Liver (tissue), 9 donors: ENCODE results near the gene RIMKLB. TPM values are rescaled to one million over a fixed set of nuclear protein-coding genes. Genes with fewer than 3 reads are reported as not detected.

Source experiments
- DNase-seq: peaks from one replicate; pipeline ENCODE4 v3.0.0-alpha.2; 2017; ENCODE audit warnings: low spot score
- H3K27ac ChIP-seq, 2 donors: one replicate each; pipeline ENCODE4 v1.7.0; 2013; ENCODE audit warnings: inconsistent platforms in 2 of 2, low read length in 2 of 2, control low read depth in 1 of 2, low read depth in 1 of 2, mild to moderate bottlenecking in 1 of 2
- H3K27me3 ChIP-seq, 4 donors: one replicate each; pipeline versions ENCODE4 v1.6.1 to v1.7.0; 2013; ENCODE audit warnings: low read length in 3 of 4, inconsistent platforms in 1 of 4, mild to moderate bottlenecking in 1 of 4, moderate library complexity in 1 of 4; ENCODE audit not compliant: control insufficient read depth in 4 of 4, insufficient read depth in 4 of 4
- H3K36me3 ChIP-seq, 4 donors: one replicate each; pipeline versions ENCODE4 v1.6.1 to v1.7.0; 2013; ENCODE audit warnings: low read length in 3 of 4, mild to moderate bottlenecking in 3 of 4, low read depth in 1 of 4, moderate library complexity in 1 of 4; ENCODE audit not compliant: control insufficient read depth in 4 of 4, insufficient read depth in 3 of 4
- H3K4me1 ChIP-seq, 4 donors: one replicate each; pipeline versions ENCODE4 v1.6.1 to v1.7.0; 2013; ENCODE audit warnings: low read length in 3 of 4, mild to moderate bottlenecking in 3 of 4, moderate library complexity in 1 of 4; ENCODE audit not compliant: control insufficient read depth in 4 of 4, insufficient read depth in 4 of 4
- H3K4me3 ChIP-seq, 3 donors: one replicate each; pipeline versions ENCODE4 v1.6.1 to v1.7.0; 2013; ENCODE audit warnings: low read length in 3 of 3, control low read depth in 1 of 3, low read depth in 1 of 3, mild to moderate bottlenecking in 1 of 3
- H3K9ac ChIP-seq, 2 donors: one replicate each; pipeline ENCODE4 v1.7.0; 2013; ENCODE audit warnings: low read length in 2 of 2, mild to moderate bottlenecking in 2 of 2, moderate library complexity in 2 of 2, control low read depth in 1 of 2, low read depth in 1 of 2
- H3K9me3 ChIP-seq, 4 donors: one replicate each; pipeline versions ENCODE4 v1.6.1 to v1.7.0; 2013; ENCODE audit warnings: low read length in 3 of 4; ENCODE audit not compliant: control insufficient read depth in 4 of 4
- ATF3 ChIP-seq: IDR thresholded peaks from 2 replicates; pipeline ENCODE4 v1.6.1; 2016; ENCODE audit warnings: antibody characterized with exemption
- EGR1 ChIP-seq, 2 donors: IDR thresholded peaks; 2 replicates each; pipeline ENCODE4 v1.6.1; 2016 to 2018; ENCODE audit warnings: antibody characterized with exemption in 2 of 2, low read depth in 2 of 2
- FOXA1 ChIP-seq: IDR thresholded peaks from 2 replicates; pipeline ENCODE4 v1.6.1; 2016; ENCODE audit warnings: antibody characterized with exemption
- FOXA2 ChIP-seq: IDR thresholded peaks from 2 replicates; pipeline ENCODE4 v1.6.1; 2016; ENCODE audit warnings: antibody characterized with exemption
- GABPA ChIP-seq, 2 donors: IDR thresholded peaks in 1 of 2; conservative IDR thresholded peaks in 1 of 2; 2 replicates each; pipeline ENCODE4 v1.6.1; 2016; ENCODE audit warnings: antibody characterized with exemption in 2 of 2, mild to moderate bottlenecking in 1 of 2, moderate library complexity in 1 of 2
- HNF4A ChIP-seq, 2 donors: conservative IDR thresholded peaks; 2 replicates each; pipeline ENCODE4 v1.6.1; 2016; ENCODE audit warnings: antibody characterized with exemption in 2 of 2, mild to moderate bottlenecking in 2 of 2
- HNF4G ChIP-seq: IDR thresholded peaks from 2 replicates; pipeline ENCODE4 v1.6.1; 2016; ENCODE audit warnings: antibody characterized with exemption
- JUND ChIP-seq, 2 donors: IDR thresholded peaks; 2 replicates each; pipeline ENCODE4 v1.6.1; 2016; ENCODE audit warnings: antibody characterized with exemption in 2 of 2
- NR2F2 ChIP-seq: IDR thresholded peaks from 2 replicates; pipeline ENCODE4 v1.6.1; 2016; ENCODE audit warnings: antibody characterized with exemption
- RAD21 ChIP-seq, 2 donors: IDR thresholded peaks; 2 replicates each; pipeline ENCODE4 v1.6.1; 2016; ENCODE audit warnings: antibody characterized with exemption in 2 of 2, mild to moderate bottlenecking in 2 of 2
- REST ChIP-seq: IDR thresholded peaks from 2 replicates; pipeline ENCODE4 v1.6.1; 2016; ENCODE audit warnings: antibody characterized with exemption, mild to moderate bottlenecking
- RXRA ChIP-seq, 2 donors: IDR thresholded peaks; 2 replicates each; pipeline ENCODE4 v1.6.1; 2017 to 2018; ENCODE audit warnings: antibody characterized with exemption in 2 of 2, mild to moderate bottlenecking in 1 of 2
- SP1 ChIP-seq: IDR thresholded peaks from 2 replicates; pipeline ENCODE4 v1.6.1; 2018; ENCODE audit warnings: antibody characterized with exemption, mild to moderate bottlenecking
- TAF1 ChIP-seq: conservative IDR thresholded peaks from 2 replicates; pipeline ENCODE4 v1.6.1; 2016; ENCODE audit warnings: antibody characterized with exemption, mild to moderate bottlenecking
- YY1 ChIP-seq: IDR thresholded peaks from 2 replicates; pipeline ENCODE4 v1.6.1; 2016; ENCODE audit warnings: antibody characterized with exemption, mild to moderate bottlenecking
- WGBS: extraction: QIAGEN DNeasy Blood & Tissue Kit; methylation state at CpG from one replicate; pipeline ENCODE4 v1.1.7; 2013; 5-methylcytosine and 5-hydroxymethylcytosine counted together
- polyA plus RNA-seq, 2 donors: library from polyadenylated mRNA; stranded (reverse) in 1 of 2; unstranded in 1 of 2; fragments of 200-250 nt in 1 of 2; fragments of >200 nt in 1 of 2; fragmentation: Nextera tagmentation in 1 of 2; extraction: Ambion mirVana in 1 of 2; gene quantifications; one replicate each; pipeline versions ENCODE4 v1.2.1 to v1.2.3, GENCODE V29; 2013 to 2015
- total RNA-seq, 2 donors: library from RNA; depleted of rRNA; stranded (reverse); fragments of >200 nt; gene quantifications; one replicate each; pipeline ENCODE4 v1.2.3, GENCODE V29; 2014
- TF ChIP-seq, protein P1 (sequence below): fragments of 150-350 bp; IDR thresholded peaks from 2 replicates; pipeline ENCODE4 v1.5.1; 2017; ENCODE audit warnings: improper control_type of control experiment, low read depth, low read length; ENCODE audit not compliant: missing input control
- TF ChIP-seq, protein P2 (sequence below): IDR thresholded peaks from 2 replicates; pipeline ENCODE4 v1.6.1; 2016; ENCODE audit warnings: antibody characterized with exemption
- TF ChIP-seq, protein P3 (sequence below): IDR thresholded peaks from 2 replicates; pipeline ENCODE4 v1.6.1; 2016; ENCODE audit warnings: antibody characterized with exemption
- donor health status: healthy.
- donor health status: healthy.
- donor health status: healthy.
- donor health status: healthy.
- donor health status: healthy.

The RIMKLB gene
- total and polyA plus RNA-seq, 4 donors, result 1.6 to 9.5 (median 3.8) TPM

DNA sequence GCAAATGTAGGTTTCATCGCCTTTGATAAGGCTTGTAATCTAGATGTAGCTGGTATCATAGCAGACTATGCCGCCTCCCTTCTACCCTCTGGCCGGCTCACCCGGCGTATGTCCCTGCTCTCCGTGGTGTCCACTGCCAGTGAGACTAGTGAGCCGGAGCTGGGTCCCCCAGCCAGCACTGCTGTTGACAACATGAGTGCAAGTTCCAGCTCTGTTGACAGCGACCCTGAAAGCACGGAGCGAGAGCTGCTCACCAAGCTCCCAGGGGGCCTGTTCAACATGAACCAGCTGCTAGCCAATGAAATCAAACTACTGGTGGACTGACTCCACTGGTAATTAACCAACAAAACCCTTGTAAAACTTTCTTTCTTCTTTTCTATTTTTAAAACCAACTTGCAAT, 75.7 kb downstream of the RIMKLB start:
- Histone ChIP-seq H3K27me3 (no peaks in the 10 kb centered on the region), H3K4me3 (no peak overlapping the region), H3K36me3 (no peaks in the 10 kb centered on the region), H3K9me3 (no peaks in the 10 kb centered on the region), H3K27ac (no peak overlapping the region), H3K9ac (no peak overlapping the region), H3K4me1 (no peaks in the 10 kb centered on the region)
- 96% methylated on average over 10 of the region's 10 CpGs for WGBS
- TF ChIP-seq FOXA1, result no peak
- TF ChIP-seq RAD21 (IDR thresholded peaks at IDR 0.05), result no peak
- TF ChIP-seq HNF4G, result no peak
- TF ChIP-seq YY1, result no peak
- TF ChIP-seq, protein P1, sequence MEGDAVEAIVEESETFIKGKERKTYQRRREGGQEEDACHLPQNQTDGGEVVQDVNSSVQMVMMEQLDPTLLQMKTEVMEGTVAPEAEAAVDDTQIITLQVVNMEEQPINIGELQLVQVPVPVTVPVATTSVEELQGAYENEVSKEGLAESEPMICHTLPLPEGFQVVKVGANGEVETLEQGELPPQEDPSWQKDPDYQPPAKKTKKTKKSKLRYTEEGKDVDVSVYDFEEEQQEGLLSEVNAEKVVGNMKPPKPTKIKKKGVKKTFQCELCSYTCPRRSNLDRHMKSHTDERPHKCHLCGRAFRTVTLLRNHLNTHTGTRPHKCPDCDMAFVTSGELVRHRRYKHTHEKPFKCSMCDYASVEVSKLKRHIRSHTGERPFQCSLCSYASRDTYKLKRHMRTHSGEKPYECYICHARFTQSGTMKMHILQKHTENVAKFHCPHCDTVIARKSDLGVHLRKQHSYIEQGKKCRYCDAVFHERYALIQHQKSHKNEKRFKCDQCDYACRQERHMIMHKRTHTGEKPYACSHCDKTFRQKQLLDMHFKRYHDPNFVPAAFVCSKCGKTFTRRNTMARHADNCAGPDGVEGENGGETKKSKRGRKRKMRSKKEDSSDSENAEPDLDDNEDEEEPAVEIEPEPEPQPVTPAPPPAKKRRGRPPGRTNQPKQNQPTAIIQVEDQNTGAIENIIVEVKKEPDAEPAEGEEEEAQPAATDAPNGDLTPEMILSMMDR, result no peak
- TF ChIP-seq REST, result no peak
- no peak for TF ChIP-seq EGR1 (IDR thresholded peaks at IDR 0.05; ENCODE audit: low read depth in 2 of 2)
- no peak for TF ChIP-seq ATF3
- TF ChIP-seq, protein P2, sequence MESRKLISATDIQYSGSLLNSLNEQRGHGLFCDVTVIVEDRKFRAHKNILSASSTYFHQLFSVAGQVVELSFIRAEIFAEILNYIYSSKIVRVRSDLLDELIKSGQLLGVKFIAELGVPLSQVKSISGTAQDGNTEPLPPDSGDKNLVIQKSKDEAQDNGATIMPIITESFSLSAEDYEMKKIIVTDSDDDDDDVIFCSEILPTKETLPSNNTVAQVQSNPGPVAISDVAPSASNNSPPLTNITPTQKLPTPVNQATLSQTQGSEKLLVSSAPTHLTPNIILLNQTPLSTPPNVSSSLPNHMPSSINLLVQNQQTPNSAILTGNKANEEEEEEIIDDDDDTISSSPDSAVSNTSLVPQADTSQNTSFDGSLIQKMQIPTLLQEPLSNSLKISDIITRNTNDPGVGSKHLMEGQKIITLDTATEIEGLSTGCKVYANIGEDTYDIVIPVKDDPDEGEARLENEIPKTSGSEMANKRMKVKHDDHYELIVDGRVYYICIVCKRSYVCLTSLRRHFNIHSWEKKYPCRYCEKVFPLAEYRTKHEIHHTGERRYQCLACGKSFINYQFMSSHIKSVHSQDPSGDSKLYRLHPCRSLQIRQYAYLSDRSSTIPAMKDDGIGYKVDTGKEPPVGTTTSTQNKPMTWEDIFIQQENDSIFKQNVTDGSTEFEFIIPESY, result no peak
- no peak for TF ChIP-seq RXRA (IDR thresholded peaks at IDR 0.05)
- no peak for TF ChIP-seq JUND (IDR thresholded peaks at IDR 0.05)
- no peak for TF ChIP-seq TAF1
- TF ChIP-seq FOXA2, result no peak
- TF ChIP-seq, protein P3, sequence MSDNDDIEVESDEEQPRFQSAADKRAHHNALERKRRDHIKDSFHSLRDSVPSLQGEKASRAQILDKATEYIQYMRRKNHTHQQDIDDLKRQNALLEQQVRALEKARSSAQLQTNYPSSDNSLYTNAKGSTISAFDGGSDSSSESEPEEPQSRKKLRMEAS, result no peak
- TF ChIP-seq HNF4A (conservative IDR thresholded peaks at IDR 0.05), result no peak
- TF ChIP-seq NR2F2, result no peak
- TF ChIP-seq SP1, result no peak
- no peak for TF ChIP-seq GABPA (IDR thresholded peaks at IDR 0.05 in 1 of 2, conservative IDR thresholded peaks at IDR 0.05 in 1 of 2)
- DNase-seq, result no peak
